Measurements from ENCODE around the gene KIF26B. TPM values are rescaled to one million over a fixed set of nuclear protein-coding genes. Genes with fewer than 3 reads are reported as not detected.

Gene KIF26B
- total RNA-seq, 1 donor from 2014 or later: 0.49 TPM

- Histone ChIP-seq H3K27me3 (no peaks in the 10 kb centered on the region), H3K36me3 (no peaks in the 10 kb centered on the region), H3K4me3 (no peak overlapping the region), H3K9me3 (no peaks in the 10 kb centered on the region), H3K4me1 (peaks cover 11% of the 10 kb centered on the region), H3K27ac (no peak overlapping the region)
- no peak for TF ChIP-seq POLR2AphosphoS5 (IDR thresholded peaks at IDR 0.05; ENCODE audit: insufficient read depth in 1 of 2, low read depth in 1 of 2)
- TF ChIP-seq CTCF (IDR thresholded peaks at IDR 0.05): no peak
- no peak for TF ChIP-seq POLR2A (IDR thresholded peaks at IDR 0.05)
- intact Hi-C loops (cut with DNase I): no loop called here
- no peak for DNase-seq (ENCODE audit: extremely low spot score in 2 of 2)
These were observed 450.2 kb downstream of the KIF26B start for GRCh38 chr1:245604979-245605378.

DNA sequence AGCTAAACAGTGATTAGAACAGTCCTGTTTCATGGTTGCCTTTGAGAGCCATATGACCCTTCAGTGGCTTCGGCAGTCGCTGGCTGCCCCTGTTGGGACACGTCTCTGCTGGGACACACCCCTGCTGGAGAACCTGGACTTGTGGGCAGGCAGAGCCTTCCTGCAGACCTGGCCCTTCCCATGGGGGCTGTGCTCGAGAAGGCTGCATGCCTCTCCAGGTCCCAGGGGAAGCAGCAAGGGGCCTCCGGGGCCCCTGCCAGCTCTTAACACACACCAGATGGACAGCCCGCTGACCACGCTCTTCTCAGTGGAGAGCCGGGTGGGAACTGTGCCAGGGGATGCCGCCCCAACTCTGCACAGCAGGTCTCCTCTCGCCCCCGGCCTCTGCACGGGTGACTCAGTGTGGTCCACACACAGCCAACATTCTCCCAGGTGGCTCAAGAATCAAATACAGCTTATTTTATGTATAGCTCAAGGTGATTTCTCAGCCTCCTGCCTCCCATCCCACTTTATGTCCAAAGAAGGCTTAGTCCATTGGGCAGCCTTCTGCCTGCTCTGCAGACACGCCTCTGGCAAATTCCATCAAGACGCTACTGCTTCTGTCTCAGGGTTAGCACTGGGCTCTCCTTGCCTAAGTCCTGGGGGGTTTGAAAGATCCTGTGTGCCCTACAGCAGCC lies 450.8 kb downstream of the KIF26B start:
- TF ChIP-seq POLR2A (IDR thresholded peaks at IDR 0.05) (no peak), CTCF (IDR thresholded peaks at IDR 0.05) (no peak), POLR2AphosphoS5 (IDR thresholded peaks at IDR 0.05; ENCODE audit: insufficient read depth in 1 of 2, low read depth in 1 of 2) (no peak)
- Histone ChIP-seq H3K27ac (no peak overlapping the region), H3K27me3 (no peaks in the 10 kb centered on the region), H3K4me3 (peak overlapping the region in 1 of 2 donors; percentile 5), H3K4me1 (peaks cover 11% of the 10 kb centered on the region), H3K9me3 (no peaks in the 10 kb centered on the region), H3K36me3 (no peaks in the 10 kb centered on the region)
- DNase-seq (ENCODE audit: extremely low spot score in 2 of 2): no peak
- intact Hi-C loops (cut with DNase I): no loop called here

DNA sequence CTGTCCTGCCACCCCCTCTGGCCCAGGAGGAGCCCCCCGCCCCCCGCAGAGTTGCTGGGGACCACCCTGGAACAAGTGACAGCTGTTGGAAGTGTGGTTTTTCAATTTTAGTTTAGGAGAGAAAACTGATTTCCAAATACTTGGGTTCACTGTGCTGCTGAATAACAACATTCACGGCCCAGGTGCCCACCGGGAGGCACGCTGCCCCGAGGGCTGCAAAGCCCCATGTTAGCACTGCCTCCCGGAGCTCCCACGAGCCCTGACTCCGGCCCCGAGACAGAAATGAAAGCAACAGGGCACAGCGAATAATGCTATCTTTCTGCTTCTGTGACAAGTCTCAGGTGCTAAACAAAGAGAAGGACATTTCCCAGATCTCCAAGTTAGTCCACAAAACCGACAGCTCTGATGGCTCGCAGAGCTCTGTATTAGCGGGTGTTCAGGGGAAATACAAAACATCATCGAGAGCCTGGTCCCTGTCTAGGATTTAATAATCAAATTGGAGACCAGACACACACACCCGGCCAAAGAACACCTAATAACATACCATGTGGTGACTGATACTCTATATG lies 451.5 kb downstream of the KIF26B start:
- intact Hi-C loops (cut with DNase I): no loop called here
- Histone ChIP-seq H3K36me3 (no peaks in the 10 kb centered on the region), H3K4me3 (no peak overlapping the region), H3K9me3 (no peaks in the 10 kb centered on the region), H3K27ac (no peak overlapping the region), H3K4me1 (peaks cover 11% of the 10 kb centered on the region), H3K27me3 (no peaks in the 10 kb centered on the region)
- TF ChIP-seq POLR2A (IDR thresholded peaks at IDR 0.05): no peak
- TF ChIP-seq CTCF (IDR thresholded peaks at IDR 0.05): no peak
- TF ChIP-seq POLR2AphosphoS5 (IDR thresholded peaks at IDR 0.05; ENCODE audit: insufficient read depth in 1 of 2, low read depth in 1 of 2): no peak
- DNase-seq (ENCODE audit: extremely low spot score in 2 of 2): no peak

DNA sequence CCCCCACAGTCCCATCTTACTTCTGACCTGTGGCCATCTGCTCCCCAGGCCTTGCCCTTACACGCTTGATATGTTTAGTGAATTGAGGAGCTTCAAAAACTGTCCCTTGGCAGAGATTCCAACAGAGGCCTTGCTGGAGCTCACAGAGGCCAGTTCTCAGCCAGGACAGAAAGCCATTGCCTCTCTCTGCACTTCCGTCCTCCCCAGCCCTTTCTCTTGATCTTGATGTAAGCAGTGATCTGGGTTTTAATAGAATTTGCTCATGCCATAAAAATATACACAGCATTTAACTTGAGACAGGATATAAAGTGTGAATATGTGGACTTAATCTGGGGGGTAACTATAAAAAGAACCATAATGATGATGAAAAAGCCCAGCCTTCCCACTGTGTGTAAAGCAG lies 453.5 kb downstream of the KIF26B start:
- no peaks in the 10 kb centered on the region for H3K9me3 ChIP-seq
- H3K4me3 ChIP-seq: no peak overlapping the region
- H3K27me3 ChIP-seq: no peaks in the 10 kb centered on the region
- intact Hi-C loops (cut with DNase I): no loop called here
- H3K4me1 ChIP-seq: peaks cover 11% of the 10 kb centered on the region
- no peaks in the 10 kb centered on the region for H3K36me3 ChIP-seq
- DNase-seq (ENCODE audit: extremely low spot score in 2 of 2): no peak
- TF ChIP-seq POLR2AphosphoS5 (IDR thresholded peaks at IDR 0.05; ENCODE audit: insufficient read depth in 1 of 2, low read depth in 1 of 2) (no peak), POLR2A (IDR thresholded peaks at IDR 0.05) (no peak), CTCF (IDR thresholded peaks at IDR 0.05) (no peak)
- H3K27ac ChIP-seq: no peak overlapping the region
